Superior temporal gyrus (tissue), 1 donor: ENCODE results near the gene MAPKBP1.

ENCODE experiments used
- DNase-seq: peaks from one replicate; pipeline ENCODE4 v3.0.0-alpha.2; 2016; ENCODE audit errors: extremely low spot score

Gene MAPKBP1

DNA sequence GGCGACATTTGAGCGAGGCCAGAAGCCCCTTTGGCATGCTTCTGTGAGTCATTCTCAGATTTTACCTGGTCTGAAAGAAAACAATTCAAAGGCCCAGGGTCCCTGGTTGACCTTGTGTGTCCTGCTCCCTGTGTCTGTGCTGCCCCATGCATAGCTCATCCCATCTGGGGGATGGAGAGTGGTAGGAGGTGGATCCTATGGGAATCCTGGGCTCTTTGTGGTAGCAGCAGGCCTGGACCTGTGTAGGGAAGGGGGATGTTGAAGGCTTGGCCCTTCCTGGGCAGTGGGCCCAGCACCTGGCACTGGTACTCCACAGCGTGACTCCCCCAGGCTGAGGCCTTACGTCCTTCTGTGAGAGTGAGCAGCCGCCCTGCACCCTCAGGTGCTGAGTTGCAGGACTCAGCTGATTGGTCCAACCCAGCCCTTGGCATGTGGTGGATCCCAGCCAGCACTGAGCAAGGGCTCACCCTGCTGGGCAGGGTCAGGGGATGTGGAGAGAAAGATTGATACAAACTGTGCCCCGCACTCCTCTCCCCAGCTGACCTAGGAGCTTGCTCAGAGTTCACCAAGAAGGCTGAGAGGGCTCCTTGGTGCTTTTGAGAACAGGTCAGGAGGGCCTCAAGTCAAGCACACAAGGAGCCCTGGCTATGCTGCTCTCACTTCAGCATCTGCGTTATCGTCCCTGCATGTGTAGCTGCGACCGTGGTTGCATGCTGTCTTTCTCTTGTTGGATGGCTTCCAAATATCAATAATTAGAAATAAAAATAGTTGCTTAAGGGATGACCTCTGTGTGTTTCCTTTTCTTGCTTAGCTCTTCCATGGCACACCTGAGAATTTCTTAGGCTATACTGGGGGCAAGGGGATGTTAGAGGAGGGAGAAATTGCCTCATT lies 32.3 kb downstream of the MAPKBP1 start:
- no peak for DNase-seq

DNA sequence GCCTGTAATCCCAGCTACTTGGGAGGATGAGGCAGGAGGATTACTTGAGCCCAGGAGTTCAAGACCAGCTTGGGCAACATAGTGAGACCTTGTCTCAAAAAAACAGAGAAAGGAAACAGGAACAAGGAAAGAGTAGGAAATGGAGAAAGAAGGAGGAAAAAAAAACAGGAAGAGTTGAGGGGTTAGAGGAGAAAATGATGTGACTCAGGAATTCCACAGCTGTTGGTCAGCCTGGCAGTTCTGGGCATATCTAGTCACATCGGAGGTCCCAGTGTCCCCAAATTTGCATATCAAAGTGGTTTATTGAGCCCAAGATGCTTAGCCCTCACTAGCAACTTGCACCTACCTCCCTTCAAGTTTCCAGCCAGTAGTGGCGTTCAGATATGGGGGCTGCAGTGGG lies 34.8 kb downstream of the MAPKBP1 start:
- DNase-seq, result no peak

DNA sequence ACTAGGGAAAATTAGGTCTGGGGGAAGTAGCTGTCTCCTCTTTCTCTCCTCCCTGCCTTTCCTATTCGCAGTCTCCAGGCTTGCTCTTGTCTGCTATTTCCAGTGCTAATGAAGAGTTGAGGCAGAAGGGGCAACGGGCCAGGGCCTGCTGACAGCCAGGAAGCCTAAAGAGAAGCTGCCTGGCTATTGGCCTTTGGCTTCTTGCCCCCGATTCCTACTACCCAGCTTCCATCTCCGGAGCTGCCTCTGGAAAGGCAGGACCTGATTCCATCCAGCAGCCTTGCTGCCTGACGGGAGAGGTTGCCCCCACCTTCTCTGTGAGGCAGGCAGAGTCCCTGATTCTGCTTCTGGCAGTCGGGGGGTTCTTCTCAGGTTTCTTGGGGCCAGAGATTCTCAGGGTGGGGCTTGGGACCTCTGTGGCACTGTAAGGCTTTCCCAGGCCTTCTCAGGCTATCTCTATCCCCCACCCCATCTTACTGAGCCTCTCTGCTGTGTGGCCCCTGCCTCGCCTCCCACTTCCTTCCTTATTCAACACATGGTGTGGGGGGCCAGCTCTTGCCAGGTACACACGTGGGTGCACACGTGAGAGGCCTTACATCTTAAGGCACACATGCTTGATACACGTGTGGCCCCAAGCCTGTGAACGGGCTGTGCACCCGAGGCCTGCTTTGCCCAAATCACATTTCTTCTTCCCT lies 35.4 kb downstream of the MAPKBP1 start:
- DNase-seq, result no peak

DNA sequence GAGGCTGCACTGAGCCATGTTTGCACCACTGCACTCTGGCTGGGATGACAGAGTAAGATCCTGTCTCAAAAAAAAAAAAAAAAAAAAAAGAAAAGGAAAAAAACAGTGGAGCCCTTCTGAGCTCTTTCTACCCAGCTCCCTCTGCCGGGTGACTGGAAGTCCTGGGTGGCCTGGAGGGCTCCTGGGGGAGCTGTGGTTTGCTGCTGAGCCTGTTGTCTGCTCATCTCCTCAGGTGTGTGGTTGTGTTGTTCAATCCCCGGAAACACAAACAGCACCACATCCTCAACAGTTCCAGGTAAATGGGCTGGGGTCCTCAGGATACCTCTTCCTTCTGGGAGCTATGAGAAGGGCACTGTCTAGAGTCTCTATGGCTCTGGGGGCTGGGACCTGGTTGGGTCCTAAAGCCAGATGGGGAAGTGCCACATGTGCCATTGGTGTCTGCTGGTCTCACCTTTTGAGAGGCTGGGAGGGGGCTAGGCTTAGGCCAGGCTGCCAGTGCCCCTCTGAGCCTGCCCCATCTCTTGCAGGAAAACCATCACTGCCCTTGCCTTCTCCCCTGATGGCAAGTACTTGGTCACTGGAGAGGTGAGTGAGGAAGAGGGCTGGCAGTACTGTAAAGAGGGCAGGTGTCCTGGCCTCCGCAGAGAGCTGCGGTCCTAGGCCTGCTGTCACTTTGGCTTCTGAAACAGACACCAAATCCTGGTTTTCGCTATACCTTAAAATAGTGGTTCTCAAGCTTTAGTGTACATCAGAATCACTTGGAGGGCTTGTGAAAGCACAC lies 36.6 kb downstream of the MAPKBP1 start:
- DNase-seq, result no peak

DNA sequence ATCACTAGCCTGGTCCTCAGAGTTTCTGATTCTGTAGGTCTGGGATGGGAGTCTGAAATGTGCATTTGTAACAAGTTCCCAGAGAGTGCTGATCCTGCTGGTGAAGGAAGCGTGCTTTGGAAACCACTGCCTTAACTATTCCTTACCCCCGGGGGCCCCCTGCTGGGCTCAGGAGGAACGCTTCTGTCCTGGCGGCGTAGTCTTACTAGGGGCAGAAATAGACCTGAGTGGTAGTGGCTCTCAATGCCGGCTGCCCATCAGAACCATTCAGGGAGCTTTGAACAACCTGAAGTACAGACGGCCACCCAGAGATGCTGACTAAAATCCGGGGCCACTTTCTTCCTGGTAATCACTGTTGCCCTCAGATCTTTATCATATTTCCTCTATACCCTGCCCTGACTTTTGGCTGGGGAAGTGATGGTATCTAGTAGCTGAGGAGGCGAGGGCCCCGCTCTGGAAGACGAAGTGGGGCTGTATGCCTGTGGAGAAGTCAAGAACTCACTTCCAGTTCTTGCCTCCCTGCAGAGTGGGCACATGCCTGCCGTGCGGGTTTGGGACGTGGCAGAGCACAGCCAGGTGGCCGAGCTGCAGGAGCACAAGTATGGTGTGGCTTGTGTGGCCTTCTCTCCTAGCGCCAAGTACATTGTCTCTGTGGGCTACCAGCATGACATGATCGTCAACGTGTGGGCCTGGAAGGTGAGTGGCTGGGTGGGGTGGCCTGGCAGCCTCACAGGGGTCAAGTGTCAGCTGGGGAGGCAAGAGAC lies 37.3 kb downstream of the MAPKBP1 start:
- DNase-seq, result peak; percentile 95

DNA sequence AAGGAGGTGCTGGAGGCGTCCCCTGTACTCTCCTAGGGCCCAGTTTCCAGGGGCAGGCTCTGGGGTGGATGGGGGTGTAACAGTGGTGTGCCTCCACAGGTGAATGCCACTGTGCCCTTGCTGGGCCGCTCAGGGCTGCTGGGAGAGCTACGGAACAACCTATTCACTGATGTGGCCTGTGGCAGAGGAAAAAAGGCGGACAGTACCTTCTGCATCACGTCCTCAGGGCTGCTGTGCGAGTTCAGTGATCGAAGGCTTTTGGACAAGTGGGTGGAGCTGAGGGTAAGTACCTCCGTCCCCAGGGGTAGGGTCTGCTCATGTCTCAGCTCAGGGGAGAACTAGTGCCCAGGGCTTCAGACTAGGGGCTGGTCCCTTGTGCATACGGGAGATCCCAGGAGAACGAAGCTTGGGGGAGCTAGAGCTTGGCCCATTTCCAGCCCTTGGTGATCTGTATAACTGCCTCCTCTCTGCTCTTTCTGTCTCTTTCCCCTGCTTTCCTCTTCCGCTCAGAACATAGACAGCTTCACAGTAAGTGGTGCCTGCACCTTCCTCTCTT lies 38.6 kb downstream of the MAPKBP1 start:
- no peak for DNase-seq

DNA sequence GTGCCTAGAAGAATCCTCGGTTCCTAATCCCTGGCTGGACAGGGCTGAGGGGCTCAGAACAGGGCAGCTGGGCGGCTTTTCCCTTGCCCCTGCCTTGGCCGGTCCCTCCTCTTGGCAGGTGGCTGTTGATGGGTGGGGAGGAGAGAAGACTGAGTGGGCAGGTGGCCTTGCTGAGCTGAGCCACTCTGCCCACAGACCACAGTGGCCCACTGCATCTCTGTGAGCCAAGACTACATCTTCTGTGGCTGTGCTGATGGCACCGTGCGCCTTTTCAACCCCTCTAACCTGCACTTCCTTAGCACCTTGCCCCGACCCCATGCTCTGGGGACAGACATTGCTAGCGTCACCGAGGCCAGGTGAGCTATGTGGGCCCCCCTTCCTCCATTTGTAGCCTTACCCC lies 39.1 kb downstream of the MAPKBP1 start:
- DNase-seq, result no peak

DNA sequence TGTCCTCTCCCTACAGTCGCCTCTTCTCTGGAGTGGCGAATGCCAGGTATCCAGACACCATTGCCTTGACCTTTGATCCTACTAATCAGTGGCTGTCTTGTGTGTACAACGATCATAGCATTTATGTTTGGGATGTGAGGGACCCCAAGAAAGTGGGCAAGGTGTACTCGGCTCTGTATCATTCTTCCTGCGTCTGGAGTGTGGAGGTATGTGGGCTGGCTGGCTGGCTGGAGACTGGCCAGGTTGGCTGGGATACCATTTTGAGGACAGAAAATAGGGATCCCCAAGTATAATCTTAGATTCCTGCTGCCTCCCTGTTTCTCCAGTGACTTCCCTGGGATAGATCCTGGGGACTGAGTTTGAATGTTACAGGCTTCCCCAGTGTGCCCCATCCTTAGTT lies 40.2 kb downstream of the MAPKBP1 start:
- no peak for DNase-seq

DNA sequence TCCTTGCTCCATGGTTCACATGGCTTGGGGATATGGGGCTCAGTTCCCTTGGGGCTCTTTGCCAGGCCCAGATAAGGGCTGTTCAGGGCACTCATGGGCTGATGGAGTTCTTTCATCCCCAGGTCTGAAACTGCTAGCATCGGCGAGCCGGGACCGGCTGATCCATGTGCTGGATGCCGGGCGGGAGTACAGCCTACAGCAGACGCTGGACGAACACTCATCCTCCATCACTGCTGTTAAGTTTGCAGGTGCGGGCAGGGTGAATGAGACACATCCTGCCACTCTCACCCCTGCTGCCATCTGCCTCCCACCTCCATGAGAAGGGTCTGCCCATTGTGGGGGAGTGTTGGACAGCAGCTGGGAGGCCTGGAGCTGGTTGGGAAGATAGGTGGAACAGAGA lies 42.5 kb downstream of the MAPKBP1 start:
- no peak for DNase-seq

DNA sequence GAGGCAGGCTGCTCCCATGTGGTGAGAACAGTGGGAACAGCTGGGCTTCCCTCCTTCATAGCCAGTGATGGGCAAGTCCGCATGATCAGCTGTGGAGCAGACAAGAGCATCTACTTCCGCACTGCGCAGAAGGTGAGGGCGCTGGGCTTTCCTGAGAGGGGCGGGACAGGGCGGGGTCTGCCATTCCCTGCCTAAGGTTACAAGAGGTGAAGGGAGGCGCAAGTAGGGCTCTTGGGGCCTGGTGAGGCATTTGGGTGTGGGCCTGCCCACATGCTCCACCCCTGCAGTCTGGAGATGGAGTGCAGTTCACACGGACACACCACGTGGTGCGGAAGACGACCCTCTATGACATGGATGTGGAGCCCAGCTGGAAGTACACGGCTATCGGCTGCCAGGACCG lies 43.0 kb downstream of the MAPKBP1 start:
- DNase-seq, result no peak

DNA sequence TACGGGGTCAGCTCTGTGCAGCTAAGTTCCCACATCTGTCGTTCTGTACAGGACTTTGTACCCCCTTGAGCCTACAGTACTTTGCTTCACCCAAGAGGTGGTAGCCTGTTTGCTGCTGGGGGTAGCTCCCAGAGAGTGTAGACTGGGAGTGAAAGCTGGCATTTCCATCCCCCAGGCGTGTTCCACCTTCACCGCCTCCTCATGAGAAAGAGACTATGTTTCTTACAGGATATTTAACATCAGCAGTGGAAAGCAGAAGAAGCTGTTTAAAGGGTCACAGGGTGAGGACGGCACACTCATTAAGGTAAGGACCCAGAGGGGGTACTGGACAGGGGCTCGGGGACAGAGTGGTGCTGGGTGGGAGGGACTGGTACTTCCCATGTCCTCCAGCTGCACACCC lies 43.5 kb downstream of the MAPKBP1 start:
- DNase-seq, result no peak

DNA sequence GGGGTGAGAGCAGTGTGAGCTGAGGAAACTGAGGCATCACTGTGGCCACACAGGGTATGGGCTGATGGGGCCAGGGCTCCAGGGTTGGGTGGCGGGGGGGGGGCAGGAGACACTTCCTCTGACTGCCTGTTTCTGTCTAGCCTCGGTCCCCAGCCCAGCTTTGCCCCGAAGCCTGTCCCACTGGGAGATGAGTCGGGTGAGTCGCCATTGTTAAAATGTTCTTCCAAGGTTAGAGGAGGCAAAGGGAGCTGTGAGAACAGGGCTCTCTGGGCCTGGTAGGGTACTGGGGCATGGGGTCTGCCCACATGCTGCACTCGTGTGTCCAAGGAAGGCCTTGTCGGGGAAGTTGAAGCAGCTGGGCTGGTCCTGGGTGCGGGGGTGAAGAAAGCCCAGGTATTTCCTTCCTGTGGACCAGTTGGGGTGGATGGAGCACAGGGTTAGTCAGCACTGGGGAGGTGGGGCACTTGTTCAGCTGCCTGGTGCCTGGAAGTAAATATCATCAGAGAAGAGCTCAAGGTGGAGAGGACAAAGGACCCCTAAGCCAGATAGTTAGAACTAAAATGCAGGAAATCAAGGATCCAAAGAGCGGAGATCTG lies 45.3 kb downstream of the MAPKBP1 start:
- no peak for DNase-seq

DNA sequence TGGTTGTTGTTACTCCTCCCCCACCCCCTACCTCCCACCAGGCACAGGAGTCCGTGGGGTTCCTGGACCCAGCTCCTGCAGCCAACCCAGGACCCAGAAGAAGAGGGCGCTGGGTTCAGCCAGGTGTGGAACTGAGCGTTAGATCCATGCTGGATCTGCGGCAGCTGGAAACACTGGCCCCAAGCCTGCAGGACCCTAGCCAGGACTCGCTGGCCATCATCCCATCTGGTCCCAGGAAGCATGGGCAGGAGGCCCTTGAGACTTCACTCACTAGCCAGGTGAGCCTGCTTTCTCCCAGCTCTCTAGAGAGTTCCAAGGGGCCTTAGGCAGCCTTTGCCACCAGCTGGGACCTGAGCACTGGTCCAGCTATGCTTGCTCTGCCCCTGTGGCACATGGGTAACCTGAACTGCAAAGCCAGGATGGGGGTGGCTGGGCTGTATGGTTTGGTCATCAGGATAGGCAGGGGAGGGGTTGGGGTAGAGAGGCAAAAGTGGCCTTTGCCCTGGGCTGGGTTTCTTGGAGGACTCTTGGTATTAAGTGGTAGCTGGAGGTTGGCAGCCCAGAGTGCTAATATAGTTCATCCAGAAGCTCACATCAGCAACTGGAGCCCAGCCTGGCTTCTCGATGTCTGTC lies 46.6 kb downstream of the MAPKBP1 start:
- no peak for DNase-seq

DNA sequence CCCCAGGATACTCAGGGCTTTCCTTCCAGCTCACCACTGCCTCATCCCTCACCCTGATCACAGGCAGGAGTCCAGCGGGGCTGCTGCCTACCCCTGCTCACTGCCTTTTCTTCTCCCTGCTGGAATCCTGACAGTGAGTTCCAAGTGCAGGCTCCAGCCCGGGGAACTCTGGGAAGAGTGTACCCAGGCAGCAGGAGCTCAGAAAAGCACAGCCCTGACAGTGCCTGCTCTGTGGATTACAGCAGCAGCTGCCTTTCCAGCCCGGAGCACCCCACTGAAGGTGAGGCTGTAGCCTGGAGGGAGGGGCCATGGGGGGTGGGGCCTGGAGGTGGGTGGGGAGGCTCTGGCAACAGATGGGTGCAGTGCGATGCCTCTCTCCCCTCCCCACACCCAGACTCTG lies 47.5 kb downstream of the MAPKBP1 start:
- DNase-seq, result no peak

DNA sequence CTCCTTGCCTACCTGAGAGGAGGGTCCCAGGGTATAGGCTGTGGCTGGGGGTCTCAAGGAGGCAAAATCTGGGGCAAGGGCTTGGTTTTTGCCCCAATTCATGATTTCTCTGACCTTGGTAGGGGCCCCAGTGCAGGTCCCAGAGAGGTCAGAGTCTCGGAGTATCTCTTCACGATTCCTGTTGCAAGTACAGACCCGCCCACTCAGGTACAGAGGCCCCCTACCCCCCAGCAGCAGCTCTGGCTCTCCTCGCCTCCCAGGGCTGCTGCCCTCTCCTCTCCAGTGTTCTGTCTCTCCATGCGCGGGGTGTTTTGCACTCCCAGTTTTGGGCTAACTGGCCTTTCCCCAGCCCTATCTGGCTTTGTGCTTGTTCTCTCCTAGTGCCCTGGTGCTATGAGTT lies 48.2 kb downstream of the MAPKBP1 start:
- DNase-seq, result no peak

DNA sequence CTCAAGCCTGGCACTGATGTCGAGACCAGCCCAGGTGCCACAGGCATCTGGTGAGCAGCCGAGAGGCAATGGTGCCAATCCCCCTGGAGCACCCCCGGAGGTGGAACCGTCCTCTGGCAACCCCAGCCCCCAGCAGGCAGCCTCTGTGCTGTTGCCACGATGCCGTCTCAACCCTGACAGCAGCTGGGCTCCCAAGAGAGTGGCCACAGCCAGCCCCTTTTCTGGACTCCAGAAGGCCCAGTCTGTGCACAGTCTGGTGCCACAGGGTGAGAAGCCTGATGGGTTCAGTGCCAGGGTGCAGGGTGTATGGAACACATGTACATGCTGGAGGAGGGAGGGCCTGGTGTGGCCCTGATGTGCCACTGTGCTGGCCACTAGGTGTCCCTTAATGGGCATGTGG lies 48.7 kb downstream of the MAPKBP1 start:
- DNase-seq, result no peak

DNA sequence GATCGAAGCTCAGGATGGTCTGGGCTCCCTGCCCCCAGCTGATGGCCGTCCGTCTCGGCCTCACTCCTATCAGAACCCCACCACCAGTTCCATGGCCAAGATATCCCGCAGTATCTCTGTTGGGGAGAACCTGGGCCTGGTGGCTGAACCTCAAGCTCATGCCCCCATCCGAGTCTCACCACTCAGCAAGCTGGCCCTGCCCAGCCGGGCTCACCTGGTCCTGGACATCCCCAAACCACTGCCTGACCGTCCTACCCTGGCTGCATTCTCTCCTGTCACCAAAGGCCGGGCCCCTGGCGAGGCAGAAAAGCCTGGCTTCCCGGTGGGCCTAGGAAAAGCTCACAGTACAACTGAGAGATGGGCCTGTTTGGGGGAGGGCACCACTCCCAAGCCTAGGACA lies 49.2 kb downstream of the MAPKBP1 start:
- no peak for DNase-seq

DNA sequence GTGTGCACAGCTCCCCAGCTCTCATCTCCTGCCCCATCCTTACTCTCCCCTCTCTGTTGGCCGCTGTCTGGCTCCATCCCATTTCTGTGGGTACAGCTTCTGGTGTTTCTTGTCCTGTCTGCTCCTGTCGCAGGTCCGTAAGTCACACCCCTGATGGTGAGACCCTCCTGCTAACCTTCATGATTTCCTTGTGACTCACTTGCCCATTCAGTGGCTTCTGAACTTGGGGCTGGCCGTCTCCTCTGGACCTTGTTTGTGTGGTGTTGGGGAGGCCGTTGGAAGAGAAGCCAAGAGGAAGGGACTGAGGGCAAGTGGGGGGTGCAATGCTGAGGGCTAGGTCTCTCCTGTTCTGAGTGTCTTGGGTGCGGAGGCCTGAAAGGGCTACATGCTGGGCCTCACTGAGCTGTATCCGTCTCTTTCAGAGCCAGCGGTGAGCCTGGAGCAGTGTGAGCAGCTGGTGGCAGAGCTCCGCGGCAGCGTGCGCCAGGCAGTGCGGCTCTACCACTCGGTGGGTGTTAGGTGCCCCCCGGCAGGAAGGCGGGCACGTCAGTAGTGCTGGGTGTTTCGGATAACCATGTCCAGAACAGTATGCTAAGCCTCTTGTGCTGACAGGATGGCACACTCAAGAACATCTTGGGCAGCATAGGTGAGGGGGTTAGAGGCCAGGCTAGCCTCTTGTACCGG lies 49.9 kb downstream of the MAPKBP1 start:
- no peak for DNase-seq

DNA sequence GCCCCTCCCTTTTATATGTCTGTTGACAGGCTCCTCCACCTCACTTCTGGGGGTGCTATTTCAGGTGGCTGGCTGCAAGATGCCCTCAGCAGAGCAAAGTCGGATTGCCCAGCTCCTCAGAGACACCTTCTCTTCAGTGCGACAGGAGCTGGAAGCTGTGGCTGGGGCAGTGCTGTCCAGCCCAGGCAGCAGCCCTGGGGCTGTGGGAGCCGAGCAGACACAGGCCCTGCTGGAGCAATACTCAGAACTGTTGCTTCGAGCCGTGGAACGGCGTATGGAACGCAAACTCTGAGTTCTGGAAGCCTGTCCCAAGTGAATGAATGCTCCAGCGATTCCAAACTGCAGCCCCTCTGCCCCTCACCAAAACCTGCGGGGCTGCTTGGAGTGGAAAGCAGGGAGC lies 50.9 kb downstream of the MAPKBP1 start:
- DNase-seq, result no peak
